Gastroesophageal sphincter (tissue), 3 donors: ENCODE data around the gene GABRR3.

Experiments
- CTCF ChIP-seq, 4 experiments: fragments of 200-600 bp in 2 of 4; fragments of 450-650 bp in 2 of 4; sonication (generic) in 1 of 4; IDR thresholded peaks; one replicate each; pipeline ENCODE4 v1.5.1; 2017 to 2019; ENCODE audit warnings: antibody characterized with exemption in 4 of 4, mild to moderate bottlenecking in 2 of 4, moderate library complexity in 2 of 4
- POLR2A ChIP-seq, 2 donors: fragments of 450-650 bp; IDR thresholded peaks; one replicate each; pipeline ENCODE4 v1.6.1; 2017; ENCODE audit warnings: antibody characterized with exemption in 2 of 2, mild to moderate bottlenecking in 2 of 2, moderate library complexity in 1 of 2

- no peak for TF ChIP-seq POLR2A (IDR thresholded peaks at IDR 0.05)
- no peak for TF ChIP-seq CTCF (IDR thresholded peaks at IDR 0.05)
Measured at GRCh38 chr3:97994328-97994945, 40.7 kb downstream of the GABRR3 start.
